Large intestine (tissue), 3 donors: ENCODE results near the gene FAM204A. TPM values are rescaled to one million over a fixed set of nuclear protein-coding genes. Genes with fewer than 3 reads are reported as not detected.

Experiments used
- DNase-seq, 2 donors: peaks; one replicate each; pipeline versions ENCODE4 v3.0.0 to v3.0.0-alpha.2; 2013
- H3K27ac ChIP-seq: one replicate; pipeline ENCODE4 v1.5.1; 2013; ENCODE audit warnings: low read length
- H3K27me3 ChIP-seq: 2 replicates; pipeline ENCODE4 v1.6.1; 2013; ENCODE audit warnings: low read length; ENCODE audit not compliant: control insufficient read depth, insufficient read depth
- H3K36me3 ChIP-seq: 2 replicates; pipeline ENCODE4 v1.6.1; 2013; ENCODE audit warnings: low read length; ENCODE audit not compliant: control insufficient read depth, insufficient read depth
- H3K4me1 ChIP-seq: one replicate; pipeline ENCODE4 v1.6.1; 2013; ENCODE audit warnings: low read length; ENCODE audit not compliant: control insufficient read depth, insufficient read depth
- H3K4me3 ChIP-seq: one replicate; pipeline ENCODE4 v1.5.1; 2013; ENCODE audit warnings: low read length
- H3K9me3 ChIP-seq: one replicate; pipeline ENCODE4 v1.6.1; 2013; ENCODE audit warnings: mild to moderate bottlenecking, low read depth, low read length, moderate library complexity; ENCODE audit not compliant: control insufficient read depth
- WGBS: methylation state at CpG from one replicate; pipeline ENCODE4 v1.1.5; 2013; ENCODE audit warnings: low lambda C conversion rate; ENCODE audit not compliant: insufficient coverage; 5-methylcytosine and 5-hydroxymethylcytosine counted together
- polyA plus RNA-seq: library from polyadenylated mRNA; unstranded; fragments of 120-200 nt; gene quantifications from one replicate; pipeline ENCODE4 v1.2.1, GENCODE V29; 2013

Gene FAM204A
- polyA plus RNA-seq, 1 donor = 55.7 TPM

- H3K9me3 ChIP-seq = no peaks in the 10 kb centered on the region
- no peaks in the 10 kb centered on the region for H3K36me3 ChIP-seq
- peaks cover 7% of the 10 kb centered on the region for H3K27me3 ChIP-seq
- DNase-seq = peak in 1 of 2 donors; percentile 4
- no peak overlapping the region for H3K4me3 ChIP-seq
- H3K27ac ChIP-seq = no peak overlapping the region
- no peaks in the 10 kb centered on the region for H3K4me1 ChIP-seq
- WGBS = no CpG with 5 or more reads among the region's 5 CpGs
Measured at GRCh38 chr10:118271671-118272070, 70.5 kb downstream of the FAM204A start.

- no peak overlapping the region for H3K27ac ChIP-seq
- no CpG with 5 or more reads among the region's 4 CpGs for WGBS
- H3K36me3 ChIP-seq = no peaks in the 10 kb centered on the region
- no peaks in the 10 kb centered on the region for H3K4me1 ChIP-seq
- no peak for DNase-seq
- peaks cover 17% of the 10 kb centered on the region for H3K27me3 ChIP-seq
- no peaks in the 10 kb centered on the region for H3K9me3 ChIP-seq
- no peak overlapping the region for H3K4me3 ChIP-seq
Measured at GRCh38 chr10:118266098-118266748, 75.9 kb downstream of the FAM204A start.

- WGBS = no CpG with 5 or more reads among the region's 11 CpGs
- Histone ChIP-seq H3K36me3 (no peaks in the 10 kb centered on the region), H3K4me3 (no peak overlapping the region), H3K4me1 (no peaks in the 10 kb centered on the region), H3K9me3 (no peaks in the 10 kb centered on the region), H3K27ac (no peak overlapping the region), H3K27me3 (peaks cover 20% of the 10 kb centered on the region)
- no peak for DNase-seq
Measured at GRCh38 chr10:118264838-118265470, 77.2 kb downstream of the FAM204A start.

GRCh38 chr10:118264252-118264651 is 77.9 kb downstream of the FAM204A start:
- Histone ChIP-seq H3K27ac (no peak overlapping the region), H3K27me3 (peaks cover 20% of the 10 kb centered on the region), H3K36me3 (no peaks in the 10 kb centered on the region), H3K4me1 (no peaks in the 10 kb centered on the region), H3K9me3 (no peaks in the 10 kb centered on the region), H3K4me3 (no peak overlapping the region)
- DNase-seq = no peak

- Histone ChIP-seq H3K27ac (no peak overlapping the region), H3K4me3 (no peak overlapping the region), H3K36me3 (no peaks in the 10 kb centered on the region), H3K27me3 (peaks cover 20% of the 10 kb centered on the region), H3K9me3 (no peaks in the 10 kb centered on the region), H3K4me1 (no peaks in the 10 kb centered on the region)
- DNase-seq = no peak
- WGBS = no CpG with 5 or more reads among the region's 3 CpGs
Measured at GRCh38 chr10:118262538-118262937, 79.6 kb downstream of the FAM204A start.

- H3K27ac ChIP-seq = no peak overlapping the region
- H3K4me1 ChIP-seq = no peaks in the 10 kb centered on the region
- H3K36me3 ChIP-seq = no peaks in the 10 kb centered on the region
- no peak overlapping the region for H3K4me3 ChIP-seq
- no CpG with 5 or more reads among the region's 4 CpGs for WGBS
- H3K9me3 ChIP-seq = no peaks in the 10 kb centered on the region
- DNase-seq = peak in 1 of 2 donors; percentile 25
- H3K27me3 ChIP-seq = peaks cover 28% of the 10 kb centered on the region
Measured at GRCh38 chr10:118259288-118259906, 82.7 kb downstream of the FAM204A start.

- H3K4me3 ChIP-seq = no peak overlapping the region
- no peak overlapping the region for H3K27ac ChIP-seq
- H3K4me1 ChIP-seq = no peaks in the 10 kb centered on the region
- peaks cover 29% of the 10 kb centered on the region for H3K27me3 ChIP-seq
- no peak for DNase-seq
- H3K9me3 ChIP-seq = no peaks in the 10 kb centered on the region
- WGBS = 40% methylated on average over 1 of the region's 3 CpGs
- no peaks in the 10 kb centered on the region for H3K36me3 ChIP-seq
Measured at GRCh38 chr10:118258285-118258684, 83.8 kb downstream of the FAM204A start.

- H3K27ac ChIP-seq = no peak overlapping the region
- H3K36me3 ChIP-seq = no peaks in the 10 kb centered on the region
- no peaks in the 10 kb centered on the region for H3K9me3 ChIP-seq
- no peak overlapping the region for H3K4me3 ChIP-seq
- no peaks in the 10 kb centered on the region for H3K4me1 ChIP-seq
- H3K27me3 ChIP-seq = peaks cover 26% of the 10 kb centered on the region
- no peak for DNase-seq
- WGBS = 35% methylated on average over 4 of the region's 7 CpGs
Measured at GRCh38 chr10:118256825-118257570, 85.1 kb downstream of the FAM204A start.

- H3K27me3 ChIP-seq = peaks cover 26% of the 10 kb centered on the region
- H3K4me1 ChIP-seq = no peaks in the 10 kb centered on the region
- H3K4me3 ChIP-seq = no peak overlapping the region
- H3K9me3 ChIP-seq = no peaks in the 10 kb centered on the region
- no peaks in the 10 kb centered on the region for H3K36me3 ChIP-seq
- 88% methylated on average over 1 of the region's 5 CpGs for WGBS
- no peak for DNase-seq
- no peak overlapping the region for H3K27ac ChIP-seq
Measured at GRCh38 chr10:118256209-118256608, 85.9 kb downstream of the FAM204A start.

GRCh38 chr10:118255355-118255754 is 86.8 kb downstream of the FAM204A start:
- Histone ChIP-seq H3K9me3 (no peaks in the 10 kb centered on the region), H3K27me3 (peaks cover 26% of the 10 kb centered on the region), H3K4me3 (no peak overlapping the region), H3K4me1 (no peaks in the 10 kb centered on the region), H3K27ac (no peak overlapping the region), H3K36me3 (no peaks in the 10 kb centered on the region)
- WGBS = 83% methylated on average over 1 of the region's 8 CpGs
- DNase-seq = no peak
